NCI-H1436 treated with DMSO at 0.1 percent for 48 hours (cell line): Measurements from ENCODE around the gene CCDC170.
"Not testable (repeated sequence)": the region's sequence is repeated elsewhere in the genome, so short reads cannot be mapped to it uniquely, and the experiment has no call there.

Source experiments
- DNase-seq: peaks from one replicate; lab custom pipeline; 2025; lab: John Stamatoyannopoulos, UW

CCDC170 gene

GRCh38 chr6:151544453-151544852 is 50.6 kb downstream of the CCDC170 start:
- no peak for DNase-seq

GRCh38 chr6:151544884-151545283 is 51.1 kb downstream of the CCDC170 start:
- DNase-seq: not testable (repeated sequence)

GRCh38 chr6:151546941-151547659 is 53.3 kb downstream of the CCDC170 start:
- DNase-seq: no peak

GRCh38 chr6:151548201-151548600 is 54.4 kb downstream of the CCDC170 start:
- no peak for DNase-seq

- DNase-seq: no peak
These were observed 56.0 kb downstream of the CCDC170 start for GRCh38 chr6:151549790-151550189.

GRCh38 chr6:151550618-151551017 is 56.8 kb downstream of the CCDC170 start:
- no peak for DNase-seq

GRCh38 chr6:151551223-151551857 is 57.5 kb downstream of the CCDC170 start:
- DNase-seq: no peak

GRCh38 chr6:151553416-151554165 is 59.8 kb downstream of the CCDC170 start:
- DNase-seq: no peak

GRCh38 chr6:151561238-151561637 is 67.4 kb downstream of the CCDC170 start:
- no peak for DNase-seq

- no peak for DNase-seq
These were observed 70.8 kb downstream of the CCDC170 start for GRCh38 chr6:151564654-151565053.

- DNase-seq: no peak
These were observed 72.1 kb downstream of the CCDC170 start for GRCh38 chr6:151565940-151566339.

- DNase-seq: no peak
These were observed 72.7 kb downstream of the CCDC170 start for GRCh38 chr6:151566557-151566956.

- no peak for DNase-seq
These were observed 82.8 kb downstream of the CCDC170 start for GRCh38 chr6:151576633-151577032.

GRCh38 chr6:151577257-151577656 is 83.4 kb downstream of the CCDC170 start:
- DNase-seq: no peak

- no peak for DNase-seq
These were observed 91.9 kb downstream of the CCDC170 start for GRCh38 chr6:151585741-151586140.

GRCh38 chr6:151589667-151590066 is 95.8 kb downstream of the CCDC170 start:
- DNase-seq: no peak

GRCh38 chr6:151590742-151591141 is 96.9 kb downstream of the CCDC170 start:
- no peak for DNase-seq

GRCh38 chr6:151592449-151593159 is 98.8 kb downstream of the CCDC170 start:
- no peak for DNase-seq

GRCh38 chr6:151609146-151609902 is 115.5 kb downstream of the CCDC170 start:
- DNase-seq: no peak

GRCh38 chr6:151610326-151610725 is 116.5 kb downstream of the CCDC170 start:
- DNase-seq: no peak

- DNase-seq: no peak
These were observed 120.8 kb downstream of the CCDC170 start for GRCh38 chr6:151614630-151615029.

GRCh38 chr6:151616091-151616513 is 122.3 kb downstream of the CCDC170 start:
- DNase-seq: no peak
